ENCODE results near the gene MIER3. TPM values are rescaled to one million over a fixed set of nuclear protein-coding genes. Genes with fewer than 3 reads are reported as not detected.
A peak's percentile ranks its signal among the peaks of the same experiment; 100 is the strongest.

MIER3 gene
- total and polyA plus RNA-seq, 9 of the 15 experiments (the other 6 are each of a cell fraction or from before 2014, with no cell fraction given) = 4.1 to 29.3 (median 13.0) TPM

DNA sequence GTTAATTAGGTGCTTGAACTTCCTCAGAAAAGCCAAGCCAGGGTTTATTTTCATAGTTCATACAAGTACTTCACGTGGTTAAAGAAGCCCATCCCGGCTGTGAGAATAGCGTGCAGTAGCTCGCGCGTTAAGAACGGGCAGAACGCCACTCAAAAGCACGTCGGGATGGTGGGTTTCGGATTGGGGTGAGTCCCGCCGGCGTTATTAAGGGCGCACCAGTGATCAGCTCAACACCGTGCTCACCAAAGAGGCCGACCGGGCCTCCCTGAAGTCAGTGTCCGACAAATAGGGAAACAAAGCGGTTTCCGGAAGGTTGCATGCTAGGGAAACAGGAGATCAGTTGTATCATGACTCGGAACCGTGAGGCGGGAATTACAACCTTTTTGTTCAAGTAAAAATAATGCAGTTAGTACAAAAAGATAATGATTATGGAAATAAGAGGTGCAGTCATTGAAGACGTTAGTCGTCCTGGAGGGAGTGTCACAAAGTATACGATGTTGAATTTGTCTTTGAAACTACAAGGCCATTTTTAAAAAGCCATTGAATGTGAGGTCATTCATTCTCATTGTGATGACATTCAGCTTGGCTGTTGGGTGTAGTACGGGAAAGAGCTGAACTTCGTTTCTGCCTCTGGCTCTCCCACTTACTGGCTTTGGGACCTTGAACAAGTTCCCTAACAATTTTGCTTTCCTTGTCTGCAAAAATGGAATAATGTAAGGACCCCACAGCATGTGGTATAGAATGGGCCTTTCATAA lies 41.5 kb downstream of the MIER3 start (continued):
- TF ChIP-seq, protein P1, sequence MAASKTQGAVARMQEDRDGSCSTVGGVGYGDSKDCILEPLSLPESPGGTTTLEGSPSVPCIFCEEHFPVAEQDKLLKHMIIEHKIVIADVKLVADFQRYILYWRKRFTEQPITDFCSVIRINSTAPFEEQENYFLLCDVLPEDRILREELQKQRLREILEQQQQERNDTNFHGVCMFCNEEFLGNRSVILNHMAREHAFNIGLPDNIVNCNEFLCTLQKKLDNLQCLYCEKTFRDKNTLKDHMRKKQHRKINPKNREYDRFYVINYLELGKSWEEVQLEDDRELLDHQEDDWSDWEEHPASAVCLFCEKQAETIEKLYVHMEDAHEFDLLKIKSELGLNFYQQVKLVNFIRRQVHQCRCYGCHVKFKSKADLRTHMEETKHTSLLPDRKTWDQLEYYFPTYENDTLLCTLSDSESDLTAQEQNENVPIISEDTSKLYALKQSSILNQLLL (CRISPR knock-in tag; IDR thresholded peaks at IDR 0.05; ENCODE audit: borderline replicate concordance) = no peak
- TF ChIP-seq ZNF79 (CRISPR knock-in tag; IDR thresholded peaks at IDR 0.05; ENCODE audit: low read depth) (no peak), ZNF134 (CRISPR knock-in tag; conservative IDR thresholded peaks at IDR 0.05) (no peak), EP400 (IDR thresholded peaks at IDR 0.05) (peak; percentile 95), ZNF76 (CRISPR knock-in tag; IDR thresholded peaks at IDR 0.05; ENCODE audit: borderline replicate concordance) (peak; percentile 73; the same call in 1 of the 2 replicates), TARDBP (IDR thresholded peaks at IDR 0.05) (no peak), IFI16 (CRISPR knock-in tag; IDR thresholded peaks at IDR 0.05) (no peak), ZBTB8A (IDR thresholded peaks at IDR 0.05; ENCODE audit: partially characterized antibody) (no peak), HMG20A (CRISPR knock-in tag; conservative IDR thresholded peaks at IDR 0.05) (no peak), HOXB6 (CRISPR knock-in tag; IDR thresholded peaks at IDR 0.05; ENCODE audit: borderline replicate concordance) (no peak), KAT7 (CRISPR knock-in tag; IDR thresholded peaks at IDR 0.05; ENCODE audit: borderline replicate concordance) (no peak; the same call in 1 of the 2 replicates), RBM14 (IDR thresholded peaks at IDR 0.05; ENCODE audit: borderline replicate concordance, insufficient read depth, low read depth, low read length) (no peak), FOXA1 (IDR thresholded peaks at IDR 0.05; ENCODE audit: borderline replicate concordance) (no peak), PHF20 (IDR thresholded peaks at IDR 0.05; ENCODE audit: partially characterized antibody) (no peak), POLR2B (IDR thresholded peaks at IDR 0.05; ENCODE audit: low read depth, partially characterized antibody) (no peak), RFX7 (CRISPR knock-in tag; IDR thresholded peaks at IDR 0.05) (no peak)
- TF ChIP-seq, protein P2, sequence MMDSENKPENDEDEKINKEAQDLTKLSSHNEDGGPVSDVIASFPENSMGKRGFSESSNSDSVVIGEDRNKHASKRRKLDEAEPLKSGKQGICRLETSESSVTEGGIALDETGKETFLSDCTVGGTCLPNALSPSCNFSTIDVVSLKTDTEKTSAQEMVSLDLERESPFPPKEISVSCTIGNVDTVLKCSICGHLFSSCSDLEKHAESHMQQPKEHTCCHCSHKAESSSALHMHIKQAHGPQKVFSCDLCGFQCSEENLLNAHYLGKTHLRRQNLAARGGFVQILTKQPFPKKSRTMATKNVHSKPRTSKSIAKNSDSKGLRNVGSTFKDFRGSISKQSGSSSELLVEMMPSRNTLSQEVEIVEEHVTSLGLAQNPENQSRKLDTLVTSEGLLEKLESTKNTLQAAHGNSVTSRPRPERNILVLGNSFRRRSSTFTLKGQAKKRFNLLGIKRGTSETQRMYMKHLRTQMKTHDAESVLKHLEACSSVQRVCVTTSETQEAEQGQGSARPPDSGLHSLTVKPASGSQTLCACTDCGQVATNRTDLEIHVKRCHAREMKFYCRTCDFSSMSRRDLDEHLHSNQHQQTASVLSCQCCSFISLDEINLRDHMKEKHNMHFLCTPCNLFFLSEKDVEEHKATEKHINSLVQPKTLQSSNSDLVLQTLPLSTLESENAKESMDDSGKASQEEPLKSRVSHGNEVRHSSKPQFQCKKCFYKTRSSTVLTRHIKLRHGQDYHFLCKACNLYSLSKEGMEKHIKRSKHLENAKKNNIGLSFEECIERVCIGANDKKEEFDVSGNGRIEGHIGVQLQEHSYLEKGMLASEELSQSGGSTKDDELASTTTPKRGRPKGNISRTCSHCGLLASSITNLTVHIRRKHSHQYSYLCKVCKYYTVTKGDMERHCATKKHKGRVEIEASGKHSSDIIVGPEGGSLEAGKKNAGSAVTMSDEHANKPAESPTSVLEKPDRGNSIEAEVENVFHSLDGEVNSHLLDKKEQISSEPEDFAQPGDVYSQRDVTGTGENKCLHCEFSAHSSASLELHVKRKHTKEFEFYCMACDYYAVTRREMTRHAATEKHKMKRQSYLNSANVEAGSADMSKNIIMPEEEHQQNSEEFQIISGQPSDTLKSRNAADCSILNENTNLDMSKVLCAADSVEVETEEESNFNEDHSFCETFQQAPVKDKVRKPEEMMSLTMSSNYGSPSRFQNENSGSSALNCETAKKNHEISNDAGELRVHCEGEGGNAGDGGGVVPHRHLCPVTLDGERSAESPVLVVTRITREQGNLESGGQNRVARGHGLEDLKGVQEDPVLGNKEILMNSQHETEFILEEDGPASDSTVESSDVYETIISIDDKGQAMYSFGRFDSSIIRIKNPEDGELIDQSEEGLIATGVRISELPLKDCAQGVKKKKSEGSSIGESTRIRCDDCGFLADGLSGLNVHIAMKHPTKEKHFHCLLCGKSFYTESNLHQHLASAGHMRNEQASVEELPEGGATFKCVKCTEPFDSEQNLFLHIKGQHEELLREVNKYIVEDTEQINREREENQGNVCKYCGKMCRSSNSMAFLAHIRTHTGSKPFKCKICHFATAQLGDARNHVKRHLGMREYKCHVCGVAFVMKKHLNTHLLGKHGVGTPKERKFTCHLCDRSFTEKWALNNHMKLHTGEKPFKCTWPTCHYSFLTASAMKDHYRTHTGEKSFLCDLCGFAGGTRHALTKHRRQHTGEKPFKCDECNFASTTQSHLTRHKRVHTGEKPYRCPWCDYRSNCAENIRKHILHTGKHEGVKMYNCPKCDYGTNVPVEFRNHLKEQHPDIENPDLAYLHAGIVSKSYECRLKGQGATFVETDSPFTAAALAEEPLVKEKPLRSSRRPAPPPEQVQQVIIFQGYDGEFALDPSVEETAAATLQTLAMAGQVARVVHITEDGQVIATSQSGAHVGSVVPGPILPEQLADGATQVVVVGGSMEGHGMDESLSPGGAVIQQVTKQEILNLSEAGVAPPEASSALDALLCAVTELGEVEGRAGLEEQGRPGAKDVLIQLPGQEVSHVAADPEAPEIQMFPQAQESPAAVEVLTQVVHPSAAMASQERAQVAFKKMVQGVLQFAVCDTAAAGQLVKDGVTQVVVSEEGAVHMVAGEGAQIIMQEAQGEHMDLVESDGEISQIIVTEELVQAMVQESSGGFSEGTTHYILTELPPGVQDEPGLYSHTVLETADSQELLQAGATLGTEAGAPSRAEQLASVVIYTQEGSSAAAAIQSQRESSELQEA (IDR thresholded peaks at IDR 0.05; ENCODE audit: low read depth) = no peak
- TF ChIP-seq, protein P3, sequence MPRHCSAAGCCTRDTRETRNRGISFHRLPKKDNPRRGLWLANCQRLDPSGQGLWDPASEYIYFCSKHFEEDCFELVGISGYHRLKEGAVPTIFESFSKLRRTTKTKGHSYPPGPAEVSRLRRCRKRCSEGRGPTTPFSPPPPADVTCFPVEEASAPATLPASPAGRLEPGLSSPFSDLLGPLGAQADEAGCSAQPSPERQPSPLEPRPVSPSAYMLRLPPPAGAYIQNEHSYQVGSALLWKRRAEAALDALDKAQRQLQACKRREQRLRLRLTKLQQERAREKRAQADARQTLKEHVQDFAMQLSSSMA (CRISPR knock-in tag; IDR thresholded peaks at IDR 0.05) = no peak
